ENCODE results near the gene ARHGEF33. TPM values are rescaled to one million over a fixed set of nuclear protein-coding genes. Genes with fewer than 3 reads are reported as not detected.
"Not testable (repeated sequence)": the region's sequence is repeated elsewhere in the genome, so short reads cannot be mapped to it uniquely, and the experiment has no call there.

ARHGEF33 gene
- total RNA-seq, 2 donors from 2014 or later: 0.14 to 0.19 TPM

GRCh38 chr2:38898256-38898655, 8.6 kb downstream of the ARHGEF33 start:
- no peaks in the 10 kb centered on the region for H3K36me3 Mint-ChIP-seq
- no peak overlapping the region for H3K27ac Mint-ChIP-seq
- DNase-seq (ENCODE audit: low spot score in 2 of 2) (no peak), ATAC-seq (no peak)
- H3K9me3 Mint-ChIP-seq: no peaks in the 10 kb centered on the region

DNA sequence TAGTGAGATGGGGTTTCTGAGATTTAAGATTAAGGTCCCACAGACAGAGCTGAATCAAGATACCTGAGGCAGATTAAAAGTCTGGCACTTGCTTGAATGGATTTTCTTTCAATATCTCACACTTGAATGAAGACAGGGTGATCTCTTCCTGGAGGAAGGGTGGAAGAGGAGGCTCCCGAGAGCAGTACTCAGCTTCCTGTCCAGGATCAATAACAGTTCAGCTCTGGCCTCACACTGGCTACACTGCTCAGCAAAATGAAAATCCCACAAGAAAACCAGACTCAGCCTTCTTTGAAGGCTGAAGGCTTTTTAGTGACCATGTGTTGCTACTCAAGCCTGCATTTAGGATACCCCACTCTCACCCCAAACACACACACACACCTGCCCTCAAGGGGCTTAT, 11.1 kb downstream of the ARHGEF33 start:
- DNase-seq (ENCODE audit: low spot score in 2 of 2) (no peak), ATAC-seq (no peak)
- Mint-ChIP-seq H3K36me3 (no peaks in the 10 kb centered on the region), H3K9me3 (no peaks in the 10 kb centered on the region), H3K27ac (no peak overlapping the region)

- DNase-seq (ENCODE audit: low spot score in 2 of 2) (no peak), ATAC-seq (no peak)
- H3K36me3 Mint-ChIP-seq: no peaks in the 10 kb centered on the region
Measured at GRCh38 chr2:38905251-38905650, 15.6 kb downstream of the ARHGEF33 start.

GRCh38 chr2:38907242-38907641, 17.6 kb downstream of the ARHGEF33 start:
- ATAC-seq: no peak
- no peak overlapping the region for H3K27ac Mint-ChIP-seq
- no peak for DNase-seq (ENCODE audit: low spot score in 2 of 2)
- no peaks in the 10 kb centered on the region for H3K36me3 Mint-ChIP-seq
- no peaks in the 10 kb centered on the region for H3K9me3 Mint-ChIP-seq

More at GRCh38 chr2:38905251-38905650, 15.6 kb downstream of the ARHGEF33 start:
- H3K9me3 Mint-ChIP-seq: no peaks in the 10 kb centered on the region
- no peak overlapping the region for H3K27ac Mint-ChIP-seq

DNA sequence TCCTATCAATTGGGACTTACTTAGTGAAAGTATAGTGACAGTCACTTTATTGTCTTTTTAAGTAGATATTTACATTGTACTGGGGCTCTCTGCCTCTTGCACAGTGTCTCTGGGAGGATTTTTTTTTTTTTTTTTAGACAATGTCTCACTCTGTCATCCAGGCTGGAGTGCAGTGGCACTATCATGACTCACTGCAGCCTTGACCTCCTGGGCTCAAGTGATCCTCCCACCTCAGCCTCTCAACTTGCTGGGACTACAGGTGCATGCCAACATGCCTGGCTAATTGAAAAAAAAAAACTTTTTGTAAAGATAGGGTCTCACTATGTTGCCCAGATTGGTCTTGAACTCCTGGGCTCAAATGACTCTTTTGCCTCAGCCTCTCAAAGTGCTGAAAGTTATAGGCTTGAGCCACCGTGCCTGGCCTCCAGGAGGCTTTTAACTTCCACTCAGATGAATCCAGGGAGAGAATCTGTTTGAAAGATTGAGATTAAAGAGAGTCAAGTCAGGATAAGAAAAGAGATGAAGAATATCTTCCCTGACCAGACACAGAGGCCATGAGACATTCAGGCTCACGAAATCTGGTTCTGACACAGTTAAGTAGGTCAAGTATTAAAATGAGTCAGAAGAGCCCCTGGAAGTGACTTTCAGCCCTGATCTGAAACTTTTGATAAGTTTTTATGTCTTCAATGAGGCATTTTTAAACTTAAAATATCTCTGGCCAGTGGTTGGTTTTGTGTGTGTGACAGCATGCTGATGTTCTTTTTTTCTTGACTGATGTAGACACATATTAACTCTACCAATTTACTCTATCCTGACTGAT, 18.3 kb downstream of the ARHGEF33 start:
- peak in 1 of 2 donors; percentile 16 for DNase-seq (ENCODE audit: low spot score in 2 of 2)
- peak; percentile 88 to 95 for ATAC-seq

DNA sequence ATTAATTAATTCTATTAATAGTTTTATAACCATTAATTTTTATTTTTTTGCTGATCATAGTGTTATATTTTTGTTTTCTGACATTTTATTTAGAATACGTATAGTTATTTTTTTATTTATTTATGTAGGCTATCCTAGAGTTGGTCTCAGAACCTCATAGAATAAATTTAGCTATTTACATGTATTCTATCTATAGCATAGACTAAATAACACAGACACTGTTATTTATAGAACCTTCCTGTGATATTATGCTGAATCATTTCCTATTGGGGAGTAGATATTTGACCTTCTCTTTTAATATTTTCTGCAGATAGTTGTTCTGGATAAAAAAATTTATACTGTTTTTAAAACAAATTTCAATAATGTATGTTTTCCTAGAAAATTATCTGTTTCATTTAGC, 20.2 kb downstream of the ARHGEF33 start:
- Mint-ChIP-seq H3K36me3 (no peaks in the 10 kb centered on the region), H3K27ac (no peak overlapping the region), H3K9me3 (no peaks in the 10 kb centered on the region)
- DNase-seq (ENCODE audit: low spot score in 2 of 2): no peak
- no peak for ATAC-seq

More for the DNA sequence above, 18.3 kb downstream of the ARHGEF33 start:
- Mint-ChIP-seq H3K9me3 (no peaks in the 10 kb centered on the region), H3K27ac (peak overlapping the region; percentile 39 to 59), H3K36me3 (no peaks in the 10 kb centered on the region)

DNA sequence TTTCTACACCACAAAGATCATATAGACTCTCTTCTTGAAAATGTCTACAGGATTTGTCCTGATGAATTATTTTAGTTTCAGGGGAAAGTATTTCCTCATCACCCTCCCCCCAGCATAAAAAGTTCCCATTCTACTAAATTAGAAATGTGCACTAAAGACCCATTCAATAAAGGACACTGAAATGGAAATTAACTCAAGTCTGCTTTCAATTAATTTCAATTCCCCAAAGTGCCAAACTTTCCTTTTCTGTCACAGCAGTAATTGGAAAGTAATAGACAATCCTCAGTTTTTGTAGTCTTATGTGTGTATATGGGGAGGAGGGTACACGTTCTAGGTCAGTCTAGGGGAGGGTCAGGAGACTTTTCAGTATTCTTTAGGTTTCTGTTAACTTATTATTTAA, 21.5 kb downstream of the ARHGEF33 start:
- Mint-ChIP-seq H3K36me3 (no peaks in the 10 kb centered on the region), H3K27ac (no peak overlapping the region), H3K9me3 (no peaks in the 10 kb centered on the region)
- ATAC-seq: no peak
- DNase-seq (ENCODE audit: low spot score in 2 of 2): no peak

- ATAC-seq (no peak), DNase-seq (ENCODE audit: low spot score in 2 of 2) (no peak)
- Mint-ChIP-seq H3K36me3 (no peaks in the 10 kb centered on the region), H3K9me3 (no peaks in the 10 kb centered on the region), H3K27ac (no peak overlapping the region)
Measured at GRCh38 chr2:38912619-38913018, 22.9 kb downstream of the ARHGEF33 start.

GRCh38 chr2:38922389-38922788, 32.7 kb downstream of the ARHGEF33 start:
- H3K36me3 Mint-ChIP-seq: no peaks in the 10 kb centered on the region
- DNase-seq (ENCODE audit: low spot score in 2 of 2): no peak

DNA sequence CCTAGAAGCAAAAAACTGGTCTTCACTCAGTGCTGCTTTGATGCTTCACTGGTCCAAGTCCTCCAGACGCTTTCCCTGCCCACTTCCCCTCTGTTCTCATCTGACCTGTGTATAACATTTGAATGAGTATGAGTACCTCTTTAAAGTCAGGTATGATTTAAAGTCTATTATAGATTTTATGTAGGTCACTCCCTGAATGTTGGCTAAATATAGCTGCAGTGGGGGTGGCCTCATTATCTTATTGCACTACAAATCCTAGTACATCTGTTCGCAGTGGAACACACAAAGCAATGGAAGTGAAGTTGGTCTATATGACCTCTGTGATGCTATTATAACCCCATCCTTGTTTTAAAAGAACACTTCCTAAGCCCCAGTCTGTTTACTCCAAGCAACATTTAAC, 33.2 kb downstream of the ARHGEF33 start:
- H3K27ac Mint-ChIP-seq: no peak overlapping the region
- H3K9me3 Mint-ChIP-seq: no peaks in the 10 kb centered on the region
- DNase-seq (ENCODE audit: low spot score in 2 of 2) (no peak), ATAC-seq (no peak)
- no peaks in the 10 kb centered on the region for H3K36me3 Mint-ChIP-seq

More at GRCh38 chr2:38922389-38922788, 32.7 kb downstream of the ARHGEF33 start:
- ATAC-seq: no peak
- no peak overlapping the region for H3K27ac Mint-ChIP-seq
- H3K9me3 Mint-ChIP-seq: no peaks in the 10 kb centered on the region

- H3K36me3 Mint-ChIP-seq: no peaks in the 10 kb centered on the region
- H3K27ac Mint-ChIP-seq: no peak overlapping the region
- no peak for DNase-seq (ENCODE audit: low spot score in 2 of 2)
- H3K9me3 Mint-ChIP-seq: no peaks in the 10 kb centered on the region
- no peak for ATAC-seq
Measured at GRCh38 chr2:38925982-38926381, 36.3 kb downstream of the ARHGEF33 start.

DNA sequence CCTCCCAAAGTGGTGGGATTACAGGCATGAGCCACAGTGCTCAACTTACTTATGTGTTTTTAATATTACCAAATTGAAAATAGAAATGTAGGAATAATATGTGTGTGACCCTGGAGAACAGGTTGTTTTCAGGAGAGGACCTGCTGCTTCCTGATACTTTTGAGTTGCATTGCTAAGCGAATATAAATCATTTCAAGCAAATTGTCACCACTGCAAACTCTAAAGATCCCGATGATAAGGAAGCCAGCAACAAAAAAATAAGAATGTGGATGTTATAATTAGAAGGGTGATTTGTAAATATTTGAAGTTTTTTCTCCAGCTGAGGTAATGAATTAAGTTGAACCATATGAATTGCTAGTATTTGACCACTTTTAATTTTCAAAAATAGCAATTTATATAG, 40.9 kb downstream of the ARHGEF33 start:
- DNase-seq (ENCODE audit: low spot score in 2 of 2) (no peak), ATAC-seq (no peak)
- Mint-ChIP-seq H3K27ac (no peak overlapping the region), H3K9me3 (no peaks in the 10 kb centered on the region), H3K36me3 (no peaks in the 10 kb centered on the region)

DNA sequence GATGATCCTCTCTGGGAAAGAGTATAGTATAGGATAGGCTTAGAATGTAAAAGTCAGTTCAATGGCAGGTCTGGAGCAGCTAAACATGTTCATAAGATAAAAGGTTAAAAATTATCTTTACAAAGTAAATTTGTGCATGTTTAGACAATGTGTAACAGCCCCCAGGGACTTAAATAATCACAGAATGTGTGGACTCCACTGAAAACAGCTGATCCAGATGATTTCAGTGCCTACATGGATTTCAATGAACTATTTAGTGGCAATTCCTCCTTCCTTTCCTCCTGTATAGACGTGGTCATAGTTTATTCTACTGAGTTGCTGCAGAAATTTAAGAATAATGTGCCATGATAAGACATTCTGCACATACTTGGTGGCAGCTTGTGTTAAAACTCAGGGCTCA, 42.9 kb downstream of the ARHGEF33 start:
- H3K36me3 Mint-ChIP-seq: no peaks in the 10 kb centered on the region

DNA sequence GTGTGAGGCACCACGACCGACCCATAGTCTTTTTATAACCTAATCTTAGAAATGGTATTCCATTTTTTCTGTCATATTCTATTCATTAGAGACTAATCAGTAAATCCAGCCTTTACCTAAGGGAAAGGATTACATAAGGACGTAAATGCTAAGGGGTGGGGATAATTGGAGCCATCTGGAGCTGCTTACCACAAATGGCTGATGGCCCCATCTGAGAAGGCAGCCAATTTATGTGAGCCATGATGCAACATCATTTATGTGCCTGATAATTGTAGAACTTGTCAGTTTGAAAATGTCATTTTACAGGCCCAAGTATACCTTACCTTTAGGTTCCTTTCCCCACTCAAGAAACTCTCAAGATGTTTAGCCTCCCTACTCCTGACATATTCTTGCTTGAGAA, 44.0 kb downstream of the ARHGEF33 start:
- H3K27ac Mint-ChIP-seq: no peak overlapping the region
- H3K9me3 Mint-ChIP-seq: no peaks in the 10 kb centered on the region
- no peak for ATAC-seq
- H3K36me3 Mint-ChIP-seq: no peaks in the 10 kb centered on the region
- no peak for DNase-seq (ENCODE audit: low spot score in 2 of 2)

More for the DNA sequence above, 42.9 kb downstream of the ARHGEF33 start:
- DNase-seq (ENCODE audit: low spot score in 2 of 2) (no peak), ATAC-seq (no peak)
- H3K9me3 Mint-ChIP-seq: no peaks in the 10 kb centered on the region
- H3K27ac Mint-ChIP-seq: no peak overlapping the region

GRCh38 chr2:38934742-38935141, 45.1 kb downstream of the ARHGEF33 start:
- no peaks in the 10 kb centered on the region for H3K36me3 Mint-ChIP-seq
- no peak for ATAC-seq
- H3K9me3 Mint-ChIP-seq: no peaks in the 10 kb centered on the region
- H3K27ac Mint-ChIP-seq: no peak overlapping the region
- DNase-seq (ENCODE audit: low spot score in 2 of 2): no peak

DNA sequence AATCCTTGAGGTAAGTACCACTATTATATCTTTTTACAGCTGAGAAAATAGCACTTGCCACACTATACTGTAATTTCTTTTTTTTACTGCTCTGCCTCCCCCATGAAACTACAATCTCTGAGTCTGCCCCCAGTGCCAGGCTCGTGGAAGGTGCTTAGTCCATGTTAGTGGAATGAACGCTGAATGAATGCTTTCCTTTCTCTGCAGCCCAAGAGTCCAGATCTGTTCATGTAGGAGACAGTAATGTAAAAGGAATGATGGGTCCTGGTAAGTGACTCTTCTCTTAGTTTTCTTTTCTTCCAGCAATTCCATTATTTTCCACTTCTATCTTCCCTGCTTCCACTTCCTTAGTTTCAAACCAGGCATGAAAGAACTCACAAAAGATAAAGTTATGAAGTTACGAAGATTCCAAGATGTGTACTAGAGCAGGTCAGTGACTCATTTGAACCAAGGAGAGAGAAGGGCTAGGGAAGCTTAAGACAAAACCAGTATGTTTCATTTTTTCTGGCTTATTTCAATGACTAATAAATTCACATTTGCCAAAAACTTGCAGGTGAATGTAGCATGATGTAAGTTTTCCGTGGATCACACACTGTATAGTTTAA, 46.0 kb downstream of the ARHGEF33 start:
- Mint-ChIP-seq H3K36me3 (no peaks in the 10 kb centered on the region), H3K27ac (no peak overlapping the region), H3K9me3 (no peaks in the 10 kb centered on the region)
- ATAC-seq (peak; percentile 55 to 87), DNase-seq (ENCODE audit: low spot score in 2 of 2) (no peak)

- not testable (repeated sequence) for H3K9me3 Mint-ChIP-seq; H3K36me3 Mint-ChIP-seq; ATAC-seq; DNase-seq (ENCODE audit: low spot score in 2 of 2); H3K27ac Mint-ChIP-seq
Measured at GRCh38 chr2:38936516-38936915, 46.8 kb downstream of the ARHGEF33 start.

- Mint-ChIP-seq H3K9me3 (no peaks in the 10 kb centered on the region), H3K36me3 (no peaks in the 10 kb centered on the region), H3K27ac (no peak overlapping the region)
- DNase-seq (ENCODE audit: low spot score in 2 of 2) (no peak), ATAC-seq (peak in 1 of 2 donors; percentile 28)
Measured at GRCh38 chr2:38937548-38937947, 47.9 kb downstream of the ARHGEF33 start.

All from activated naive CD4-positive, alpha-beta T cell treated with anti-CD3 and anti-CD28 coated beads, Interleukin-2, amount 50 U/mL, for 72 hours (primary cell).